WTC11 (cell line): Measurements from ENCODE around the gene MSL3B.

Source experiments
- ATAC-seq: fragments of 200-7000 bp; cut with Tn5 transposase; 2 replicates; pipeline ENCODE4 v1.10.0; 2021; ENCODE audit warnings: mild to moderate bottlenecking, moderate library complexity
- CTCF ChIA-PET: fragments of 300-600 bp; sonication (Branson Sonifier 250); formaldehyde crosslinking; loops from one replicate; lab custom pipeline; 2021; ENCODE audit warnings: antibody characterized with exemption; lab: Charles Lee
- POLR2A ChIA-PET: fragments of 350-600 bp; sonication (Branson Sonifier 250); formaldehyde crosslinking; loops from one replicate; lab custom pipeline; 2021; ENCODE audit warnings: antibody characterized with exemption; lab: Charles Lee
- DNase-seq: peaks from one replicate; pipeline ENCODE4 v3.0.0; 2021; ENCODE audit warnings: low spot score
- H3K27ac Mint-ChIP-seq: 2 replicates; pipeline ENCODE4 v1.8.0; 2021; ENCODE audit warnings: mixed read lengths
- H3K27me3 Mint-ChIP-seq: 2 replicates; pipeline ENCODE4 v1.8.0; 2021; ENCODE audit warnings: low read depth, mild to moderate bottlenecking, moderate library complexity, mixed read lengths
- H3K36me3 Mint-ChIP-seq: 2 replicates; pipeline ENCODE4 v1.8.0; 2021; ENCODE audit warnings: mixed read lengths
- H3K4me1 Mint-ChIP-seq: 2 replicates; pipeline ENCODE4 v1.8.0; 2022; ENCODE audit warnings: mixed read lengths
- H3K4me3 Mint-ChIP-seq: 2 replicates; pipeline ENCODE4 v1.8.0; 2021; ENCODE audit warnings: mild to moderate bottlenecking, moderate library complexity, mixed read lengths
- H3K9me3 Mint-ChIP-seq: 2 replicates; pipeline ENCODE4 v1.8.0; 2021; ENCODE audit warnings: mixed read lengths
- CREB1 ChIP-seq: sonication (generic); formaldehyde crosslinking; IDR thresholded peaks from 2 replicates; pipeline ENCODE4 v1.8.0; 2023; ENCODE audit warnings: mild to moderate bottlenecking, missing genetic modification reagents
- CREM ChIP-seq: sonication (generic); formaldehyde crosslinking; IDR thresholded peaks from 2 replicates; pipeline ENCODE4 v1.8.1; 2022; ENCODE audit warnings: mild to moderate bottlenecking, missing genetic modification reagents, moderate library complexity
- FOXK1 ChIP-seq: sonication (generic); formaldehyde crosslinking; IDR thresholded peaks from 2 replicates; pipeline ENCODE4 v1.8.0; 2022; ENCODE audit warnings: mild to moderate bottlenecking, moderate library complexity, missing genetic modification reagents
- GABPB1 ChIP-seq: sonication (generic); formaldehyde crosslinking; IDR thresholded peaks from 2 replicates; pipeline ENCODE4 v1.8.1; 2023; ENCODE audit warnings: mild to moderate bottlenecking, missing genetic modification reagents
- GTF2I ChIP-seq: fragments of 250-450 bp; sonication (Bioruptor Pico); conservative IDR thresholded peaks from 2 replicates; pipeline ENCODE4 v1.4.0; 2021; ENCODE audit warnings: mild to moderate bottlenecking
- NR2C2 ChIP-seq: sonication (generic); formaldehyde crosslinking; IDR thresholded peaks from 2 replicates; pipeline ENCODE4 v1.8.0; 2022; ENCODE audit warnings: mild to moderate bottlenecking, missing genetic modification reagents
- NR3C1 ChIP-seq: sonication (generic); formaldehyde crosslinking; conservative IDR thresholded peaks from 2 replicates; pipeline ENCODE4 v1.8.1; 2023; ENCODE audit warnings: low read depth, mild to moderate bottlenecking, missing genetic modification reagents
- PRRX2 ChIP-seq: fragments of 250-450 bp; sonication (Bioruptor Pico); IDR thresholded peaks from 2 replicates; pipeline ENCODE4 v1.8.0; 2021; ENCODE audit warnings: mild to moderate bottlenecking
- SMAD4 ChIP-seq: sonication (generic); formaldehyde crosslinking; IDR thresholded peaks from 2 replicates; pipeline ENCODE4 v1.8.0; 2022; ENCODE audit warnings: mild to moderate bottlenecking, missing genetic modification reagents
- TEAD1 ChIP-seq: sonication (generic); formaldehyde crosslinking; IDR thresholded peaks from 2 replicates; pipeline ENCODE4 v1.8.0; 2022; ENCODE audit warnings: mild to moderate bottlenecking, missing genetic modification reagents
- ZNF121 ChIP-seq: sonication (generic); formaldehyde crosslinking; IDR thresholded peaks from 2 replicates; pipeline ENCODE4 v1.8.0; 2023; ENCODE audit warnings: missing genetic modification reagents
- ZNF317 ChIP-seq: sonication (generic); formaldehyde crosslinking; IDR thresholded peaks from 2 replicates; pipeline ENCODE4 v1.8.1; 2023; ENCODE audit warnings: low read depth, mild to moderate bottlenecking, moderate library complexity, missing genetic modification reagents, borderline replicate concordance
- ZNF423 ChIP-seq: fragments of 250-450 bp; sonication (Bioruptor Pico); IDR thresholded peaks from 2 replicates; pipeline ENCODE4 v2.1.2; 2022; ENCODE audit warnings: mild to moderate bottlenecking, moderate library complexity
- TF ChIP-seq, protein P1 (sequence below): sonication (generic); formaldehyde crosslinking; IDR thresholded peaks from 2 replicates; pipeline ENCODE4 v1.8.0; 2022; ENCODE audit warnings: mild to moderate bottlenecking, missing genetic modification reagents
- TF ChIP-seq, protein P2 (sequence below): sonication (generic); formaldehyde crosslinking; IDR thresholded peaks from 2 replicates; pipeline ENCODE4 v1.8.0; 2022; ENCODE audit warnings: mild to moderate bottlenecking, missing genetic modification reagents
- TF ChIP-seq, protein P3 (sequence below): sonication (generic); formaldehyde crosslinking; IDR thresholded peaks from 2 replicates; pipeline ENCODE4 v1.8.1; 2022; ENCODE audit warnings: mild to moderate bottlenecking, moderate library complexity, missing genetic modification reagents
- TF ChIP-seq, protein P4 (sequence below): sonication (generic); formaldehyde crosslinking; IDR thresholded peaks from 2 replicates; pipeline ENCODE4 v1.8.0; 2022; ENCODE audit warnings: mild to moderate bottlenecking, missing genetic modification reagents
- TF ChIP-seq, protein P5 (sequence below): sonication (generic); formaldehyde crosslinking; IDR thresholded peaks from 2 replicates; pipeline ENCODE4 v1.8.1; 2022; ENCODE audit warnings: missing genetic modification reagents, borderline replicate concordance
- TF ChIP-seq, protein P6 (sequence below): fragments of 250-450 bp; sonication (Bioruptor Pico); conservative IDR thresholded peaks from 2 replicates; pipeline ENCODE4 v1.9.0; 2021; ENCODE audit warnings: mild to moderate bottlenecking
- TF ChIP-seq, protein P7 (sequence below): sonication (generic); formaldehyde crosslinking; IDR thresholded peaks from 2 replicates; pipeline ENCODE4 v1.8.1; 2022; ENCODE audit warnings: low read depth, missing genetic modification reagents, borderline replicate concordance

MSL3B gene

DNA sequence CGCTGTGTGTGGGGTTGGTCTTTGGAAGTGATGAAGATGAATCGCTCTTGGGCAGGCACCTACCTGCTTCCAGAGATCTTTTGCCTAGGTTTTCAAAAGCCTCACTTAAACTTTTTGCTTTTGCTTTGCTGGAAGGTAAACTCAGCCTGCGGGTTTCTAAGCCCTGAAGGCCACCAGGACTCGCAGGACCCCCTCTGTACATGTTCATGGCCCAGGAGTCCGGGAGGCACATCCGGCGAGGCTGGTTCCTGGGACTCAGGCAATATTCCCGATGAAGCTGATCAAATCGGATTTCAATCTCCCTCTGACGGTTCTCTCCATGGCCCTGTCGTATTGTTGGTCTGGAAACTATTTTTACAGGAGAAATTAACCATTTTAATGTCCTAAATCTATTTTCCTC, 27.0 kb downstream of the MSL3B start:
- ATAC-seq (no peak), DNase-seq (no peak)
- Mint-ChIP-seq H3K27ac (no peak overlapping the region), H3K9me3 (no peaks in the 10 kb centered on the region), H3K4me1 (peaks cover 13% of the 10 kb centered on the region), H3K36me3 (peaks cover 98% of the 10 kb centered on the region), H3K27me3 (no peaks in the 10 kb centered on the region), H3K4me3 (no peak overlapping the region)
- ChIA-PET POLR2A (no interaction called here), CTCF (interaction anchor here (1.2 kb wide), 1 partner anchor 130 kb away, joined by 3 read pairs; no protein-coding TSS in a partner anchor)
- TF ChIP-seq, protein P1, sequence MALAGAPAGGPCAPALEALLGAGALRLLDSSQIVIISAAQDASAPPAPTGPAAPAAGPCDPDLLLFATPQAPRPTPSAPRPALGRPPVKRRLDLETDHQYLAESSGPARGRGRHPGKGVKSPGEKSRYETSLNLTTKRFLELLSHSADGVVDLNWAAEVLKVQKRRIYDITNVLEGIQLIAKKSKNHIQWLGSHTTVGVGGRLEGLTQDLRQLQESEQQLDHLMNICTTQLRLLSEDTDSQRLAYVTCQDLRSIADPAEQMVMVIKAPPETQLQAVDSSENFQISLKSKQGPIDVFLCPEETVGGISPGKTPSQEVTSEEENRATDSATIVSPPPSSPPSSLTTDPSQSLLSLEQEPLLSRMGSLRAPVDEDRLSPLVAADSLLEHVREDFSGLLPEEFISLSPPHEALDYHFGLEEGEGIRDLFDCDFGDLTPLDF = no peak
- TF ChIP-seq TEAD1 (CRISPR knock-in tag) (no peak), ZNF423 (no peak), CREB1 (CRISPR knock-in tag) (no peak), FOXK1 (CRISPR knock-in tag) (no peak), SMAD4 (CRISPR knock-in tag) (no peak), ZNF121 (no peak), NR3C1 (CRISPR knock-in tag) (no peak), ZNF317 (CRISPR knock-in tag) (no peak), CREM (no peak), GTF2I (CRISPR knock-in tag) (no peak), PRRX2 (CRISPR knock-in tag) (no peak), GABPB1 (CRISPR knock-in tag) (no peak), NR2C2 (no peak)
- TF ChIP-seq, protein P2, sequence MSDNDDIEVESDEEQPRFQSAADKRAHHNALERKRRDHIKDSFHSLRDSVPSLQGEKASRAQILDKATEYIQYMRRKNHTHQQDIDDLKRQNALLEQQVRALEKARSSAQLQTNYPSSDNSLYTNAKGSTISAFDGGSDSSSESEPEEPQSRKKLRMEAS (CRISPR knock-in tag) = no peak
- TF ChIP-seq, protein P3, sequence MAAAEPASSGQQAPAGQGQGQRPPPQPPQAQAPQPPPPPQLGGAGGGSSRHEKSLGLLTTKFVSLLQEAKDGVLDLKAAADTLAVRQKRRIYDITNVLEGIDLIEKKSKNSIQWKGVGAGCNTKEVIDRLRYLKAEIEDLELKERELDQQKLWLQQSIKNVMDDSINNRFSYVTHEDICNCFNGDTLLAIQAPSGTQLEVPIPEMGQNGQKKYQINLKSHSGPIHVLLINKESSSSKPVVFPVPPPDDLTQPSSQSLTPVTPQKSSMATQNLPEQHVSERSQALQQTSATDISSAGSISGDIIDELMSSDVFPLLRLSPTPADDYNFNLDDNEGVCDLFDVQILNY = no peak
- TF ChIP-seq, protein P4, sequence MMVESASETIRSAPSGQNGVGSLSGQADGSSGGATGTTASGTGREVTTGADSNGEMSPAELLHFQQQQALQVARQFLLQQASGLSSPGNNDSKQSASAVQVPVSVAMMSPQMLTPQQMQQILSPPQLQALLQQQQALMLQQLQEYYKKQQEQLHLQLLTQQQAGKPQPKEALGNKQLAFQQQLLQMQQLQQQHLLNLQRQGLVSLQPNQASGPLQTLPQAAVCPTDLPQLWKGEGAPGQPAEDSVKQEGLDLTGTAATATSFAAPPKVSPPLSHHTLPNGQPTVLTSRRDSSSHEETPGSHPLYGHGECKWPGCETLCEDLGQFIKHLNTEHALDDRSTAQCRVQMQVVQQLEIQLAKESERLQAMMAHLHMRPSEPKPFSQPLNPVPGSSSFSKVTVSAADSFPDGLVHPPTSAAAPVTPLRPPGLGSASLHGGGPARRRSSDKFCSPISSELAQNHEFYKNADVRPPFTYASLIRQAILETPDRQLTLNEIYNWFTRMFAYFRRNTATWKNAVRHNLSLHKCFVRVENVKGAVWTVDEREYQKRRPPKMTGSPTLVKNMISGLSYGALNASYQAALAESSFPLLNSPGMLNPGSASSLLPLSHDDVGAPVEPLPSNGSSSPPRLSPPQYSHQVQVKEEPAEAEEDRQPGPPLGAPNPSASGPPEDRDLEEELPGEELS (CRISPR knock-in tag) = no peak
- TF ChIP-seq, protein P5, sequence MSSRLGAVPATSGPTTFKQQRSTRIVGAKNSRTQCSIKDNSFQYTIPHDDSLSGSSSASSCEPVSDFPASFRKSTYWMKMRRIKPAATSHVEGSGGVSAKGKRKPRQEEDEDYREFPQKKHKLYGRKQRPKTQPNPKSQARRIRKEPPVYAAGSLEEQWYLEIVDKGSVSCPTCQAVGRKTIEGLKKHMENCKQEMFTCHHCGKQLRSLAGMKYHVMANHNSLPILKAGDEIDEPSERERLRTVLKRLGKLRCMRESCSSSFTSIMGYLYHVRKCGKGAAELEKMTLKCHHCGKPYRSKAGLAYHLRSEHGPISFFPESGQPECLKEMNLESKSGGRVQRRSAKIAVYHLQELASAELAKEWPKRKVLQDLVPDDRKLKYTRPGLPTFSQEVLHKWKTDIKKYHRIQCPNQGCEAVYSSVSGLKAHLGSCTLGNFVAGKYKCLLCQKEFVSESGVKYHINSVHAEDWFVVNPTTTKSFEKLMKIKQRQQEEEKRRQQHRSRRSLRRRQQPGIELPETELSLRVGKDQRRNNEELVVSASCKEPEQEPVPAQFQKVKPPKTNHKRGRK (CRISPR knock-in tag) = no peak
- TF ChIP-seq, protein P6, sequence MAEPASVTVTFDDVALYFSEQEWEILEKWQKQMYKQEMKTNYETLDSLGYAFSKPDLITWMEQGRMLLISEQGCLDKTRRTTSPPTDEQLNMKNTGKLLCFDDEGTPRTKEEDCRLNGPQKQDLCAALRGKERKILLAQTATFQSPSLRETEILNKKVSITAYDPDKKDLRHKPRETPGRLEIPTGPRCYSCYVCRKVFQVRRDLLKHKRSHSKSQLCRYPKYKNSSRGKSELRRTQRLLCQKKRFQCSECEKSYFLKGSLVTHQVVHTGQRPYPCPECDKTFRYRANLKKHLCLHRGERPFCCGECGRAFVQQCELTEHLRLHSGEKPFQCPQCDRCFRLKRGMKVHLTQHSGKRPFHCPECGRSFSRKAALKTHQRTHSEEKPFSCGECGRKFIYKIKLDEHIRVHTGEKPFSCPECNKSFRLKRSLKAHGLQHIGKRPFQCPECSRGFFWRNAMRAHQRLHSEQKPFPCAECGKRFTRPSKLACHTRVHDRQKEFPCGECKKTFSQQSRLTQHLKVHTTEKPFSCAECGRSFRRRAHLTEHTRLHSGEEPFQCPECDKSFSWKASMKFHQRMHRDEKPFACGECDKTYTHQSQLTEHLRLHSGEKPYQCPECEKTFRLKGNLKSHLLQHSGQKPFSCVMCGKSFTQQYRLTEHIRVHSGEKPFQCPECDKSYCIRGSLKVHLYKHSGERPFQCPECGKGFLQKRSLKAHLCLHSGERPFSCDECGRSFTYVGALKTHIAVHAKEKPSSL (CRISPR knock-in tag) = no peak
- TF ChIP-seq, protein P7, sequence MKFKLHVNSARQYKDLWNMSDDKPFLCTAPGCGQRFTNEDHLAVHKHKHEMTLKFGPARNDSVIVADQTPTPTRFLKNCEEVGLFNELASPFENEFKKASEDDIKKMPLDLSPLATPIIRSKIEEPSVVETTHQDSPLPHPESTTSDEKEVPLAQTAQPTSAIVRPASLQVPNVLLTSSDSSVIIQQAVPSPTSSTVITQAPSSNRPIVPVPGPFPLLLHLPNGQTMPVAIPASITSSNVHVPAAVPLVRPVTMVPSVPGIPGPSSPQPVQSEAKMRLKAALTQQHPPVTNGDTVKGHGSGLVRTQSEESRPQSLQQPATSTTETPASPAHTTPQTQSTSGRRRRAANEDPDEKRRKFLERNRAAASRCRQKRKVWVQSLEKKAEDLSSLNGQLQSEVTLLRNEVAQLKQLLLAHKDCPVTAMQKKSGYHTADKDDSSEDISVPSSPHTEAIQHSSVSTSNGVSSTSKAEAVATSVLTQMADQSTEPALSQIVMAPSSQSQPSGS = no peak
